ENCODE measurements around the gene CHD8. TPM values are rescaled to one million over a fixed set of nuclear protein-coding genes. Genes with fewer than 3 reads are reported as not detected.

Gene CHD8
- total RNA-seq, 1 experiment from 2014 or later: 64.7 TPM

DNA sequence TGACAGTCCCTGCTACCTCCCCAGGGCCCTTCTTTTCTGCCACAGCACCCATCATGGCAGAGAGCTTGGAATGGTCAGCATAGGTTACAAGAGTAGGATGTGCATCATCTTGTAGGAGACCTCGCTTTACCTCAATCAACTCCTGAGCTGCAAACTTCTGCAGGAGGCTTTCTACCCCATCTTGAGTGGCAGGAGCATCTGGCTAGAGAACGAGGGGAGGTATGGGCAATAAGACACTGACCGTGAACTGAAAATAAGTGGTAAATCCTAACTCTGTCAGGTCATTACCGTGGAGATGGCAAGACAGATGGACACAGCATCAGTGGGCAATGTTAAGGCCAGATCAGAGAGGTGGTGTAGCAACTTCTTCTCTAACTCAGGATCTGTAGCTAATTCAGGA is 47.5 kb upstream of the CHD8 start:
- TF ChIP-seq, protein P1, sequence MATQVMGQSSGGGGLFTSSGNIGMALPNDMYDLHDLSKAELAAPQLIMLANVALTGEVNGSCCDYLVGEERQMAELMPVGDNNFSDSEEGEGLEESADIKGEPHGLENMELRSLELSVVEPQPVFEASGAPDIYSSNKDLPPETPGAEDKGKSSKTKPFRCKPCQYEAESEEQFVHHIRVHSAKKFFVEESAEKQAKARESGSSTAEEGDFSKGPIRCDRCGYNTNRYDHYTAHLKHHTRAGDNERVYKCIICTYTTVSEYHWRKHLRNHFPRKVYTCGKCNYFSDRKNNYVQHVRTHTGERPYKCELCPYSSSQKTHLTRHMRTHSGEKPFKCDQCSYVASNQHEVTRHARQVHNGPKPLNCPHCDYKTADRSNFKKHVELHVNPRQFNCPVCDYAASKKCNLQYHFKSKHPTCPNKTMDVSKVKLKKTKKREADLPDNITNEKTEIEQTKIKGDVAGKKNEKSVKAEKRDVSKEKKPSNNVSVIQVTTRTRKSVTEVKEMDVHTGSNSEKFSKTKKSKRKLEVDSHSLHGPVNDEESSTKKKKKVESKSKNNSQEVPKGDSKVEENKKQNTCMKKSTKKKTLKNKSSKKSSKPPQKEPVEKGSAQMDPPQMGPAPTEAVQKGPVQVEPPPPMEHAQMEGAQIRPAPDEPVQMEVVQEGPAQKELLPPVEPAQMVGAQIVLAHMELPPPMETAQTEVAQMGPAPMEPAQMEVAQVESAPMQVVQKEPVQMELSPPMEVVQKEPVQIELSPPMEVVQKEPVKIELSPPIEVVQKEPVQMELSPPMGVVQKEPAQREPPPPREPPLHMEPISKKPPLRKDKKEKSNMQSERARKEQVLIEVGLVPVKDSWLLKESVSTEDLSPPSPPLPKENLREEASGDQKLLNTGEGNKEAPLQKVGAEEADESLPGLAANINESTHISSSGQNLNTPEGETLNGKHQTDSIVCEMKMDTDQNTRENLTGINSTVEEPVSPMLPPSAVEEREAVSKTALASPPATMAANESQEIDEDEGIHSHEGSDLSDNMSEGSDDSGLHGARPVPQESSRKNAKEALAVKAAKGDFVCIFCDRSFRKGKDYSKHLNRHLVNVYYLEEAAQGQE (IDR thresholded peaks at IDR 0.05; ENCODE audit: insufficient read depth in 1 of 2, low read depth in 2 of 2, low read length in 1 of 2): no peak
- no peak for TF ChIP-seq POLR2AphosphoS5 (IDR thresholded peaks at IDR 0.05; ENCODE audit: low read depth, low read length)
- TF ChIP-seq TCF7L2 (IDR thresholded peaks at IDR 0.05; ENCODE audit: low read depth, low read length): no peak
- TF ChIP-seq, protein P2, sequence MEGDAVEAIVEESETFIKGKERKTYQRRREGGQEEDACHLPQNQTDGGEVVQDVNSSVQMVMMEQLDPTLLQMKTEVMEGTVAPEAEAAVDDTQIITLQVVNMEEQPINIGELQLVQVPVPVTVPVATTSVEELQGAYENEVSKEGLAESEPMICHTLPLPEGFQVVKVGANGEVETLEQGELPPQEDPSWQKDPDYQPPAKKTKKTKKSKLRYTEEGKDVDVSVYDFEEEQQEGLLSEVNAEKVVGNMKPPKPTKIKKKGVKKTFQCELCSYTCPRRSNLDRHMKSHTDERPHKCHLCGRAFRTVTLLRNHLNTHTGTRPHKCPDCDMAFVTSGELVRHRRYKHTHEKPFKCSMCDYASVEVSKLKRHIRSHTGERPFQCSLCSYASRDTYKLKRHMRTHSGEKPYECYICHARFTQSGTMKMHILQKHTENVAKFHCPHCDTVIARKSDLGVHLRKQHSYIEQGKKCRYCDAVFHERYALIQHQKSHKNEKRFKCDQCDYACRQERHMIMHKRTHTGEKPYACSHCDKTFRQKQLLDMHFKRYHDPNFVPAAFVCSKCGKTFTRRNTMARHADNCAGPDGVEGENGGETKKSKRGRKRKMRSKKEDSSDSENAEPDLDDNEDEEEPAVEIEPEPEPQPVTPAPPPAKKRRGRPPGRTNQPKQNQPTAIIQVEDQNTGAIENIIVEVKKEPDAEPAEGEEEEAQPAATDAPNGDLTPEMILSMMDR (IDR thresholded peaks at IDR 0.05): no peak
- TF ChIP-seq SIN3A (IDR thresholded peaks at IDR 0.05; ENCODE audit: borderline replicate concordance, insufficient read depth, low read depth, low read length): no peak
- intact Hi-C loops (cut with micrococcal nuclease; ENCODE audit: unreplicated experiment): no loop called here
- Histone ChIP-seq H3K4me3 (ENCODE audit: low read depth in 2 of 2, low read length in 2 of 2) (no peak overlapping the region), H3K27ac (ENCODE audit: low read length) (no peak overlapping the region), H3K4me1 (ENCODE audit: control insufficient read depth, insufficient read depth, low read length) (no peaks in the 10 kb centered on the region), H3K9me3 (ENCODE audit: control insufficient read depth, insufficient read depth, low read depth, low read length) (no peaks in the 10 kb centered on the region), H3K27me3 (ENCODE audit: control insufficient read depth, insufficient read depth, low read length) (no peaks in the 10 kb centered on the region), H3K36me3 (ENCODE audit: control insufficient read depth, insufficient read depth, low read length) (peaks cover 14% of the 10 kb centered on the region)
- no peak for DNase-seq (ENCODE audit: low read depth, low spot score)
- ChIA-PET POLR2A (no interaction called here), CTCF (no interaction called here)
- no peak for ATAC-seq
- no TSS peak for BruUV-seq (replicated peaks)
- in situ Hi-C loops (cut with HindIII; ENCODE audit: low pct_unique_long_range_greater_than_20kb, low sequenced_read_pairs): no loop called here

DNA sequence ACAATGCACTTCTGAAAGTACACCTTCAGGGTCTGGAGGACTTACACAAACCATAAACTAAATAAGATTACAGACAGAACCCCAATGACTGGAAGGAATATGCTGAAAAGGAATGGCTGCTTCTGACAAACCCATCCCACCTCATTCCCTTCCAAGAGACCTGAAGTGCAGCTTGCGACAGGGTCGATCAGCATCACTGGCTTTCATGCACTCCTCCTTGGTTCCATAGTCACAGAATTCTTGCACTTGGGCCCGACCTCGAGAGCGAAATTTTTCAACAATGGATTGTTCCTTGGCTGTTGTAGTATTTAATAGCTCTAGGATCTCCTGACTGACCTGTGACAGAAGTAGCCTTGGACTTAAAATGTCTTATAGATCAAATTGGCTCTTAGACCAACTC is 45.6 kb upstream of the CHD8 start:
- CTCF ChIA-PET: no interaction called here
- no peak for TF ChIP-seq POLR2AphosphoS5 (IDR thresholded peaks at IDR 0.05; ENCODE audit: low read depth, low read length)
- TF ChIP-seq, protein P1 (IDR thresholded peaks at IDR 0.05; ENCODE audit: insufficient read depth in 1 of 2, low read depth in 2 of 2, low read length in 1 of 2): no peak
- TF ChIP-seq SIN3A (IDR thresholded peaks at IDR 0.05; ENCODE audit: borderline replicate concordance, insufficient read depth, low read depth, low read length): no peak
- TF ChIP-seq, protein P2 (IDR thresholded peaks at IDR 0.05): no peak
- TF ChIP-seq TCF7L2 (IDR thresholded peaks at IDR 0.05; ENCODE audit: low read depth, low read length): no peak
- intact Hi-C loops (cut with micrococcal nuclease; ENCODE audit: unreplicated experiment): no loop called here
- POLR2A ChIA-PET: interaction anchor here (0.7 kb wide), 1 partner anchor 10 kb away, joined by 12 read pairs; no protein-coding TSS in a partner anchor
- H3K36me3 ChIP-seq (ENCODE audit: control insufficient read depth, insufficient read depth, low read length): peaks cover 23% of the 10 kb centered on the region
- H3K4me3 ChIP-seq (ENCODE audit: low read depth in 2 of 2, low read length in 2 of 2): no peak overlapping the region
- DNase-seq (ENCODE audit: low read depth, low spot score): no peak
- ATAC-seq: no peak
- H3K9me3 ChIP-seq (ENCODE audit: control insufficient read depth, insufficient read depth, low read depth, low read length): no peaks in the 10 kb centered on the region
- no TSS peak for BruUV-seq (replicated peaks)
- no peaks in the 10 kb centered on the region for H3K4me1 ChIP-seq (ENCODE audit: control insufficient read depth, insufficient read depth, low read length)
- H3K27me3 ChIP-seq (ENCODE audit: control insufficient read depth, insufficient read depth, low read length): no peaks in the 10 kb centered on the region
- H3K27ac ChIP-seq (ENCODE audit: low read length): no peak overlapping the region
- in situ Hi-C loops (cut with HindIII; ENCODE audit: low pct_unique_long_range_greater_than_20kb, low sequenced_read_pairs): no loop called here
